Fibroblast of skin of right biceps (primary cell): ENCODE results near the gene EXOC6B.

Experiments used
- DNase-seq: peaks from one replicate; pipeline ENCODE4 v3.0.0-alpha.2; 2013

The EXOC6B gene

GRCh38 chr2:72727356-72727755 lies 98.5 kb downstream of the EXOC6B start:
- no peak for DNase-seq

DNA sequence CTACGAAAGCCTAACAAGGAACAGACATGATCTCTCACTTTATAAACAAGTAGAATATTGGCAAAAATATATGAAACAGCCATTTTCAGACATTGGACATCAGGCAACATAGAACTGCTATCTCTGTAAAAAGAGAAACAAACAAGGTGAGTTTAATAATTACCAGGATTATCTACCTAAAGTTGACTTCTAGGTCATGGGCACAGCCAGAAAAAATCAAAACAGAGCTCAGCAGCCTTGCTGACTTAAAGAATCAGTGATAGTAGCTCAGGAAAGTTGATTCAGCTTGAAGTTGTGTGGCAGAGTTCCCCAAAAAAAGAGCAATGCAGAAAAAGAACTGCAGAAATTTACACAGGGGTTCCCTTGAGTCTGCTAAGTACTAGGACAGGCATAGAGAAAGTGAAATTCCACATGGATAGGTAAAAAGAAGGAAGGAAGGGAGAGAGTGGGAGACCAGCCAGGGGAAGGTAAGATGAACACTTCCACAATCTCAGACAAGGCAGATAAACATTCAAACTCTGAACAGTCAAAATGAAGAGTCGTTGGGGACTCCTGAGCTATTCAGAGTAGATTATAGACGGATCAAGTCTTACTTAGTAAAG lies 102.0 kb downstream of the EXOC6B start:
- DNase-seq: no peak

- DNase-seq: peak; percentile 68
Observed at GRCh38 chr2:72722492-72723070, 103.3 kb downstream of the EXOC6B start.

- peak; percentile 3 for DNase-seq
Observed at GRCh38 chr2:72719416-72719815, 106.4 kb downstream of the EXOC6B start.

GRCh38 chr2:72718876-72719275 lies 107.0 kb downstream of the EXOC6B start:
- DNase-seq: no peak

- DNase-seq: no peak
Observed at GRCh38 chr2:72716601-72717000, 109.2 kb downstream of the EXOC6B start.

- DNase-seq: no peak
Observed at GRCh38 chr2:72713857-72714256, 112.0 kb downstream of the EXOC6B start.

GRCh38 chr2:72712977-72713376 lies 112.9 kb downstream of the EXOC6B start:
- no peak for DNase-seq

- no peak for DNase-seq
Observed at GRCh38 chr2:72712304-72712703, 113.5 kb downstream of the EXOC6B start.

DNA sequence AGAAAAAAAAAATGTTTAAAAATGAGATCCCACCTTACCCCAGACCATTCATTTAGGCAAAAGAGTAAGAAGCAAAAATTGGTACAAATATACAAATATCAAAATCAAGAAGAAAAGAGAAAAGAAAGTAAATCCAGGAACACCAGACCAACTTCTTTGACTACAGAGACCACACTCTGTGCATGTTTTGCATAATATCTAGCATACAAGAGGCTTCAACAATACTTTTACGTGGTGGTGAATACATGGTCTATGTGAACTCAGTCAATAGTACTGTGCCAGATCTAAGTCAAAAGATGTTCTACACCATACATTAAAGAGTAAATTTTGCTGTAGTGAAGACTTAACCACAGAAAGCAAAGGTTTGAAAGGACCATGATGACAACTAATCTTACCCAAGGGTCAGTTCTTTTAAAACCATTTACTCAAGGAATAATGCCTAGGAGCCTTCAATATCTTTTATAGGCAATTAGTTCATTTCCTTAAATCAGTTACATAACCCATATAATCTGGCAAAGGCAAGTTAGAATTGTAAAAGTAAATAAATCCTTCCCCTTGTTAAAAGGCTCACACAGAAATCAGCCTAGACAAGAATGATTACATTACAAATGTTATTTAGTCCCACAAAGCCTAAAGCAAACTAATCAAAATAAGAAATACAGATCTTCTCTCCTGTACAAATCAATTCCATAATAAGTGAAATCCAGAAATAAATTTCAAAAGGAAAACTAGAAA lies 115.2 kb downstream of the EXOC6B start:
- DNase-seq: no peak

GRCh38 chr2:72708236-72708635 lies 117.6 kb downstream of the EXOC6B start:
- DNase-seq: no peak

DNA sequence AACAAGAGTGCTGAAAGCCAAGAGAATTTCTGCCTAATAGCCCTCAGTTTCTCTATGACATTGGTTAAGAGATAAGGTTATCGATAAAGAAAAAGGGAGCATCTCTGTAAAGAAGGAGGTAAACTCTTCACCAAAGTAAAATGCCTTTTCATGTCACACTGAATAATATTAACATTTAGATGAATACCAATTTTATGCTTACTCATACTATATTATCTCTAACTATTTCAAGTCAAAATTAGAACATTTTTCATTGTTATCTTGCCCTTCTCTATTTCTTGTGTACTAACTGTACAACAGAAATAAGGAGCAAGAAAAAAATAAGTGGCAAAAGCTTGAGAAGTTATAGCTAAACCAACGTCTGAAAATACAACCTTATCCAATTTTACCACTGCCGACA lies 127.5 kb downstream of the EXOC6B start:
- no peak for DNase-seq

- no peak for DNase-seq
Observed at GRCh38 chr2:72696559-72696958, 129.3 kb downstream of the EXOC6B start.

DNA sequence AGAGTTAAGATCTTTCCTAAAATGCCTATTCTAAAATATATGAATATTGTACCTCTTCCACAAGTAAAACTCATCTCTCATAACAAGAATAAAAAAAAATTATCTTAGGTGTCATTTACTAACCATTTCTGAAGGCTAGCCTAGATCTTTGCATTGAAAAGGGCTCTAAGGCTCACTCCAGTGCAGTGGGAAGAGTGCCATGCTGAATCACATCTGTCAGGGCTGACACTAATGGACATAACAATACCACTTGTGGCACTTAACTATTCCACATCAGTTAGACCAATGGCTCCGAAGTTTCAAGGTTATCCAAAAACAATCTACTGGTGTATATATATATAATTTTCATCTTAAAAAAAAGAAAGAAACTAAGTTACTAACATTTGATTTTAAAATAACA lies 130.2 kb downstream of the EXOC6B start:
- no peak for DNase-seq

GRCh38 chr2:72694715-72695496 lies 130.9 kb downstream of the EXOC6B start:
- peak; percentile 81 for DNase-seq

DNA sequence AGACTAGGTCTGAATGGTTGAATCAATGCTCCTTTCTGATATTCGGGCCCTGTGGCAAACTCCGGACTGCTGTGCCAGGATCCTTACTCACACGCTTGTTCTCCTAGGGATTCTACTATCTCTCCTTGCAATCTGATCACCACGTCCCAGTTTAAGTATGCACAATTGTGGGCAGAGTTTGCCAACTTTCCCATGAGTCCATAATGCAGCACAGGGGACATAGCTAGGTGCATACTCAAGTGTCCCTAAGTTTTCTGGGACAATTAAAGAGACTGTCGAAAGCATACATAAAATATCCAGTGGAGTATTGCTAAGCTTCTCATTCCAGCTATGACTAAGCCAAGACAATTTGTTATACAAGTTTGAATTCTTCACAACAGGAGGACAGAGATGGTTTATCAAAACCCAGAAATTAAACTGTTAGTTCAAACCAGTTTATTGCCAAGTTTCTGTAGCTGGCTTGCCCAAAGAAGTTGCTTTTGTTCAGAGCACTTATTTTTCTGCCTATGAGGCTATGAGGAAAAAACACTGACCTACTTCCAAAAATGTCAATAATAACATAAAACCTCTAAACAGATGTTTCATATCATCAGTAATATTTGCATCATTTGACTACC lies 136.1 kb downstream of the EXOC6B start:
- no peak for DNase-seq

GRCh38 chr2:72685638-72686213 lies 140.1 kb downstream of the EXOC6B start:
- DNase-seq: no peak

- DNase-seq: no peak
Observed at GRCh38 chr2:72682061-72682460, 143.8 kb downstream of the EXOC6B start.

GRCh38 chr2:72681016-72681995 lies 144.5 kb downstream of the EXOC6B start:
- no peak for DNase-seq

DNA sequence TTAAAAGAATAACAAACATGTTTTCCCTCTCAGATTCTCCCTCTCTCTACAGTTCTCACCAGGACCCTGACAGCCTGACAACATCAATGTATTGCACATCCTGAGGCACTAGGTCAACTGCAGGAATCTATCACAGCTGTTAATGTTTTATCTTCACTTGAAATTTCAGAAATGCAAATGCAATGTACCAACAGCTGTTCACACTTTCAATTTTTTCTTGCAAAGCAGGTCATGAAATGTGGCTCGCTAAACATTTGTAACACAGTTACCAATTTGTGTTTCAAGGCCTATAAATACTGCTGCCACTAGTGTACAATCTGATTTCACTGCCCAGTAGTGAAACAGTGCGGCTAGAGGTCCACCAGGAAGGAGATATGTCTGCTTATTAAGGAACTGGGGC lies 147.8 kb downstream of the EXOC6B start:
- no peak for DNase-seq

- DNase-seq: peak; percentile 21
Observed at GRCh38 chr2:72676341-72677025, 149.3 kb downstream of the EXOC6B start.
